C4-2B (cell line): ENCODE data around the gene GNG8.

ENCODE experiments used
- CTCF ChIP-seq: fragments of 450-650 bp; conservative IDR thresholded peaks from 2 replicates; pipeline ENCODE4 v1.5.1; 2017; ENCODE audit warnings: mild to moderate bottlenecking
- ZFX ChIP-seq: fragments of 450-650 bp; IDR thresholded peaks from 2 replicates; pipeline ENCODE4 v1.6.1; 2017

DNA sequence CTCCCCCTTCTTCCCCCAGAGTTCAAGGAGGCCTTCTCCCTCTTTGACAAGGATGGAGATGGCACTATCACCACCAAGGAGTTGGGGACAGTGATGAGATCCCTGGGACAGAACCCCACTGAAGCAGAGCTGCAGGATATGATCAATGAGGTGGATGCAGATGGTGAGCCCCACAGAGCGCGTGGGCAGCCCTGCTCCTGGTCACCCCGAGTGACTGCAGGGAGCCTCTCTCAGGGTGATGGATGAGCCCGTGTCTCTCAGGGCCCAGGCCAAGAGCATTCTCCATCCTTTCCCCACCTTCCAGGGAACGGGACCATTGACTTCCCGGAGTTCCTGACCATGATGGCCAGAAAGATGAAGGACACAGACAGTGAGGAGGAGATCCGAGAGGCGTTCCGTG lies 27.8 kb downstream of the GNG8 start:
- TF ChIP-seq CTCF (no peak), ZFX (no peak)
